ENCODE data around the gene AGPS.

Gene AGPS

GRCh38 chr2:177392373-177393202 is at the start of gene AGPS:
Gene AGPS (plus strand): TSS chr2:177392773. CDS start chr2:177392790, 17 bp downstream.
- DNase-seq (ENCODE audit: low read depth in 2 of 2), result peak; percentile 67 to 71
- TF ChIP-seq, protein P1, sequence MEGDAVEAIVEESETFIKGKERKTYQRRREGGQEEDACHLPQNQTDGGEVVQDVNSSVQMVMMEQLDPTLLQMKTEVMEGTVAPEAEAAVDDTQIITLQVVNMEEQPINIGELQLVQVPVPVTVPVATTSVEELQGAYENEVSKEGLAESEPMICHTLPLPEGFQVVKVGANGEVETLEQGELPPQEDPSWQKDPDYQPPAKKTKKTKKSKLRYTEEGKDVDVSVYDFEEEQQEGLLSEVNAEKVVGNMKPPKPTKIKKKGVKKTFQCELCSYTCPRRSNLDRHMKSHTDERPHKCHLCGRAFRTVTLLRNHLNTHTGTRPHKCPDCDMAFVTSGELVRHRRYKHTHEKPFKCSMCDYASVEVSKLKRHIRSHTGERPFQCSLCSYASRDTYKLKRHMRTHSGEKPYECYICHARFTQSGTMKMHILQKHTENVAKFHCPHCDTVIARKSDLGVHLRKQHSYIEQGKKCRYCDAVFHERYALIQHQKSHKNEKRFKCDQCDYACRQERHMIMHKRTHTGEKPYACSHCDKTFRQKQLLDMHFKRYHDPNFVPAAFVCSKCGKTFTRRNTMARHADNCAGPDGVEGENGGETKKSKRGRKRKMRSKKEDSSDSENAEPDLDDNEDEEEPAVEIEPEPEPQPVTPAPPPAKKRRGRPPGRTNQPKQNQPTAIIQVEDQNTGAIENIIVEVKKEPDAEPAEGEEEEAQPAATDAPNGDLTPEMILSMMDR (IDR thresholded peaks at IDR 0.05; ENCODE audit: low read depth, low read length), result no peak
- peak within 1 kb of the TSS; percentile 72 to 82 for H3K4me3 ChIP-seq (replicated peaks in 1 of 2; ENCODE audit: low read depth in 2 of 2, low read length in 2 of 2)

GRCh38 chr2:177343773-177344172 is 48.8 kb upstream of the AGPS start:
- TF ChIP-seq, protein P1 (IDR thresholded peaks at IDR 0.05; ENCODE audit: low read depth, low read length), result no peak
- no peak overlapping the region for H3K4me3 ChIP-seq (replicated peaks in 1 of 2; ENCODE audit: low read depth in 2 of 2, low read length in 2 of 2)
- DNase-seq (ENCODE audit: low read depth in 2 of 2), result no peak

DNA sequence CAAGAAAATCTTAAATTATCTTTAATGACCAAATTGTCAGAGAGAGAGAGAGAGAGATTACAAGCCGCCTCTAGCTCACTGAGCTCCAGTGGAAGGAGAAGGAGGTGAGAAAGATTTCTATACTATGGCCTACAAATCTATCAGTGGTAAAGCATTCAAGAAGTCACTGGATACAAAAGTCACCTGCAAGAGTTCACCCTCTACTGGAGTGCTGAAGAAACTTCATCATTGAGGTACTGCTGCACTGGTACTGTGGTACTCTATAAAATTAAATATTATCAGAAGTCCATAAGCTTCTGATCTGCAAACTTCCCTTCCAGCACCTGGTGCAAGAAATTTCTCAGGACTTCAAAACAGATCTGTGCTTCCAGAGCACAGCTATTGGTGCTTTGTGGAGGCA is 48.3 kb upstream of the AGPS start:
- TF ChIP-seq, protein P1 (IDR thresholded peaks at IDR 0.05; ENCODE audit: low read depth, low read length), result no peak
- H3K4me3 ChIP-seq (replicated peaks in 1 of 2; ENCODE audit: low read depth in 2 of 2, low read length in 2 of 2), result no peak overlapping the region

DNA sequence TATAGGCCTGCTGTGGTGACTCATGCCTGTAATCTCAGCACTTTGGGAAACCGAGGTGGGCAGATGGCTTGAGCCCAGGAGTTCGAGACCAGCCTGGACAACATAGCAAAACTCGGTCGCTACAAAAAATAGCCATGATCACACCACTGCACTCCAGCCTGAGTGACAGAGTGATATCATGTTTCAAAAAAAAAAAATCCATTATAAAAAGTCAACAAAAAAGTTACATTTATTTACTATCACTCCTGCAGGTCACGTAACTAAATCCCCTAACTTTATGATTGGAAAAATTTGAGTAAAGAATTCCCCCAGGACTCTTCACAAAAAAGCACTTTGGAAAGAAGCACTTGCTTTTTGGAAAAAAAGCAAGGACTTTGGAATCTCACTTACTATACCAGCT is 46.4 kb upstream of the AGPS start:
- no peak for DNase-seq (ENCODE audit: low read depth in 2 of 2)
- TF ChIP-seq, protein P1 (IDR thresholded peaks at IDR 0.05; ENCODE audit: low read depth, low read length), result no peak
- H3K4me3 ChIP-seq (replicated peaks in 1 of 2; ENCODE audit: low read depth in 2 of 2, low read length in 2 of 2), result no peak overlapping the region

More for the DNA sequence above, 48.3 kb upstream of the AGPS start:
- DNase-seq (ENCODE audit: low read depth in 2 of 2), result no peak

DNA sequence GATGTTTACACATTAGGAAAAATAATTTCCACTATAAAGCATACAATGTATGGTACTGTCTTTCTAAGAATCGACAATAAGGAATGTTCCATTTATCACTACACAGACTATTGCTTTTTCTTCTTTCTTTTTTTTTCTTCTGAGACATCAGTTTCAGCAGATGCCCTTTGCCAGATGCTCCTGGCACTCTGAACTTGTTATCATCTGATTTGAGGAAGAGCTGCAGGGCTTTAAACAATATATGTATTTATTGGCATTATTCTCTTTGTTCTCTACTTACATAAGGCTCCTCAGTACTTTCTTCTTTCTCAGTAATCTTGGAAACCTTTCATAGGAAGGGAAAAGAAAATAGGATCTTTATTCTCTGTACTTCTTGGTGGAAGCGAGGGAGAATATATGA is 45.0 kb upstream of the AGPS start:
- TF ChIP-seq, protein P1 (IDR thresholded peaks at IDR 0.05; ENCODE audit: low read depth, low read length), result no peak
- no peak for DNase-seq (ENCODE audit: low read depth in 2 of 2)
- no peak overlapping the region for H3K4me3 ChIP-seq (replicated peaks in 1 of 2; ENCODE audit: low read depth in 2 of 2, low read length in 2 of 2)

DNA sequence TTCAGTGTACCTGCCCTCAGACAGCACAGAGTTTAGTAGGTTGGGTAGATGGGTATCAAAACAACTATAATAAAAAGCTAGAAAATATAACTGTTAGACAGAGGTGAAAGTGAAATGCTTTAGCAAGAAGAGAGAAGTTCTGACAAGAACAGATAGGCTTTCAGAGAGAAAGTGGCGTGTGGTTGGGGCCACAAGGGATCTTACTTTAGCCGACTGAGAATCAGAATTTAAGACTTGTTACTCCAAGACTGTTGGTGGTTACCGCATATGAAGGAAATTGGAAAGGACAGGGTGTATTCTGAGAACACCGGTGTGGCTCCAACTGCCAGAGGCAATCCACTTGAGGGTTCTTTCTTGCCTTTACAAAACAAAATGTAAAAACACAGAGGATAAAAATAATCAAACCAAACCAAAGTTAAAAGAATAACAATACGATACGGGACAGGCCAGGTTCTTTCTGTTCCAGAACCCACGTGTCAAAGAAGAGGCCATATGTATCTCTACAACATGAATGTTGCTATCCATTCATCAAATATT is 44.4 kb upstream of the AGPS start:
- TF ChIP-seq, protein P1 (IDR thresholded peaks at IDR 0.05; ENCODE audit: low read depth, low read length), result no peak
- H3K4me3 ChIP-seq (replicated peaks in 1 of 2; ENCODE audit: low read depth in 2 of 2, low read length in 2 of 2), result no peak overlapping the region
- DNase-seq (ENCODE audit: low read depth in 2 of 2), result no peak
